Left hindlimb (tissue), 1 donor: ENCODE measurements around the gene NFIC.

ENCODE experiments used
- DNase-seq: peaks from one replicate; pipeline ENCODE4 v3.0.0-alpha.2; 2018

Gene NFIC

GRCh38 chr19:3515891-3516422 lies 149.6 kb downstream of the NFIC start:
- no peak for DNase-seq

GRCh38 chr19:3516675-3517207 lies 150.4 kb downstream of the NFIC start:
- DNase-seq = no peak

- no peak for DNase-seq
Measured at GRCh38 chr19:3517638-3518037, 151.3 kb downstream of the NFIC start.

GRCh38 chr19:3518255-3518654 lies 151.9 kb downstream of the NFIC start:
- no peak for DNase-seq

- DNase-seq = no peak
Measured at GRCh38 chr19:3518659-3519058, 152.3 kb downstream of the NFIC start.
